ENCODE measurements around the gene TRMT11.
"Not testable (repeated sequence)": the region's sequence is repeated elsewhere in the genome, so short reads cannot be mapped to it uniquely, and the experiment has no call there.

TRMT11 gene

DNA sequence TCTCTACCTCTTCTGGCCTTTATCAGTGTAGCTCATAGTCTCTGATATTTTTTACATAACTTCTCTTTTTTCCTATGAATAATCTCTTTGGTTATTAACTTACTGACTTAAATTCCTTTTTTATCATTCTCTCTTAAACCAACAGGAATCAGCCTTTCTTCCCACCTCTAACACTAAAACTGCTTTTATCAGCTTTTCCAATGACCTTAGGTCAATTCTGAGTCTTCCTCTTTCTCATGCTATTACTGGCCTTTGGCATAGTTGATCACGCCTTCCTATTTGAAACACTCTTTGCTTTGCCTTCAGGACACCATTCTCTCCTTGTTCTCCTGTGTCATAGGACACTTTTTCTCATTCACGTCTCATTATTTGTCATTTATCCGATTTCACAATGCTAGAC, 37.9 kb upstream of the TRMT11 start:
- DNase-seq (ENCODE audit: low spot score) = no peak
- CTCF ChIA-PET = interaction anchor here (1.1 to 1.5 kb wide), 2 partner anchors 8 to 42 kb away, joined by 3 to 4 read pairs; partner anchors contain the start of gene HINT3
- H3K27ac ChIP-seq = no peak overlapping the region
- TF ChIP-seq, protein P1, sequence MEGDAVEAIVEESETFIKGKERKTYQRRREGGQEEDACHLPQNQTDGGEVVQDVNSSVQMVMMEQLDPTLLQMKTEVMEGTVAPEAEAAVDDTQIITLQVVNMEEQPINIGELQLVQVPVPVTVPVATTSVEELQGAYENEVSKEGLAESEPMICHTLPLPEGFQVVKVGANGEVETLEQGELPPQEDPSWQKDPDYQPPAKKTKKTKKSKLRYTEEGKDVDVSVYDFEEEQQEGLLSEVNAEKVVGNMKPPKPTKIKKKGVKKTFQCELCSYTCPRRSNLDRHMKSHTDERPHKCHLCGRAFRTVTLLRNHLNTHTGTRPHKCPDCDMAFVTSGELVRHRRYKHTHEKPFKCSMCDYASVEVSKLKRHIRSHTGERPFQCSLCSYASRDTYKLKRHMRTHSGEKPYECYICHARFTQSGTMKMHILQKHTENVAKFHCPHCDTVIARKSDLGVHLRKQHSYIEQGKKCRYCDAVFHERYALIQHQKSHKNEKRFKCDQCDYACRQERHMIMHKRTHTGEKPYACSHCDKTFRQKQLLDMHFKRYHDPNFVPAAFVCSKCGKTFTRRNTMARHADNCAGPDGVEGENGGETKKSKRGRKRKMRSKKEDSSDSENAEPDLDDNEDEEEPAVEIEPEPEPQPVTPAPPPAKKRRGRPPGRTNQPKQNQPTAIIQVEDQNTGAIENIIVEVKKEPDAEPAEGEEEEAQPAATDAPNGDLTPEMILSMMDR (conservative IDR thresholded peaks at IDR 0.05; ENCODE audit: low read depth) = no peak
- POLR2A ChIA-PET (ENCODE audit: low non-redundant PET) = no interaction called here

DNA sequence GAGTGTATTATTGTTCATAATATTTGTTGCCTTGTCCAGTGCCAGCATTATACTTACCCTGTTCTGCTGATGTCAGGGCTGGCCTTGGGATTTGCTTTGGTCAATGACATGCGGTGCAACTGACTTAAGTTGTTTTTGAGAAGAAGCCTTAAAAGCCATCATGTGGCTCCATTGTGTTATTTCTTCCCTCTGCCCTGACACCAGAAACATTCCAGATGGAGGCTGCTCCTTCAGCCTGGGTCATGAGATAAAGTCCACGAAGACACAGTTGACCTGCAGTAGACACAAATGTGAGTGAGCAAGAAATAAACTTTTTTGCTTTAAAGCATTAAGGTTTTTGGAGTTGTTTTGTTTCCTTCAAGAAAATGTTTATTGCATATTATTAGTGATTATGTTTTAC, 37.3 kb upstream of the TRMT11 start:
- TF ChIP-seq, protein P1 (conservative IDR thresholded peaks at IDR 0.05; ENCODE audit: low read depth) = no peak
- ChIA-PET CTCF (no interaction called here), POLR2A (ENCODE audit: low non-redundant PET) (no interaction called here)
- H3K27ac ChIP-seq = no peak overlapping the region
- DNase-seq (ENCODE audit: low spot score) = no peak

DNA sequence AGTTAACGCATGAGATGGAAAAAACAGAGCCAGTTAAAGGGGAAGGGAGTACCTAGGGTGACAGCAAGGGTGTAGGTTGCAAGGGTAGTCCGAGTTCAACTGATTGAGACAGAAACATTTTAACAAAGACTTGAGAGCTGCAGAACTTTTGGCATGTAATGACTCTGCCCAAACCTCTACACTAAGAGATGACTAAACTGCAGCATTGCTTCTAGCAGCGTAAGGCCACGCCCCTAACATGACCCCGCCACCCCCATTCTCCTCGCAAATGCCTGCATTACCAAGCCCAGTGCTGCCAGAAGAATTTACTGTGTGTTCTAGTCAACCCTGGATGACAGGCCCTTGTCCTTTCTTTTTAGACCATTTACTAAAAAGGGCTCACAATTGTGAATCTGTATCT, 36.0 kb upstream of the TRMT11 start:
- CTCF ChIA-PET = interaction anchor here (0.5 kb wide), 1 partner anchor 55 kb away, joined by 3 read pairs; no protein-coding TSS in a partner anchor
- POLR2A ChIA-PET (ENCODE audit: low non-redundant PET) = no interaction called here
- DNase-seq (ENCODE audit: low spot score) = peak; percentile 84
- TF ChIP-seq, protein P1 (conservative IDR thresholded peaks at IDR 0.05; ENCODE audit: low read depth) = no peak
- H3K27ac ChIP-seq = peak overlapping the region; percentile 79

GRCh38 chr6:125950716-125951115, 35.6 kb upstream of the TRMT11 start:
- POLR2A ChIA-PET (ENCODE audit: low non-redundant PET); DNase-seq (ENCODE audit: low spot score): not testable (repeated sequence)
- CTCF ChIA-PET = interaction anchor here (0.7 kb wide), 1 partner anchor 20 kb away, joined by 3 read pairs; no protein-coding TSS in a partner anchor
- peak overlapping the region; percentile 79 for H3K27ac ChIP-seq

GRCh38 chr6:125951323-125951722, 35.0 kb upstream of the TRMT11 start:
- DNase-seq (ENCODE audit: low spot score) = no peak
- TF ChIP-seq, protein P1 (conservative IDR thresholded peaks at IDR 0.05; ENCODE audit: low read depth) = no peak
- ChIA-PET POLR2A (ENCODE audit: low non-redundant PET) (no interaction called here), CTCF (interaction anchor here (0.6 to 0.7 kb wide), 2 partner anchors 19 to 977 kb away, joined by 3 read pairs; no protein-coding TSS in a partner anchor)
- no peak overlapping the region for H3K27ac ChIP-seq

GRCh38 chr6:125952764-125953501, 33.4 kb upstream of the TRMT11 start:
- H3K27ac ChIP-seq = peak overlapping the region; percentile 22
- ChIA-PET POLR2A (ENCODE audit: low non-redundant PET) (no interaction called here), CTCF (interaction anchor here (0.9 to 1.6 kb wide), 7 partner anchors 13 to 163 kb away, joined by 3 to 6 read pairs (median 4); partner anchors contain the start of gene NCOA7)
- no peak for DNase-seq (ENCODE audit: low spot score)
- TF ChIP-seq, protein P1 (conservative IDR thresholded peaks at IDR 0.05; ENCODE audit: low read depth) = no peak

DNA sequence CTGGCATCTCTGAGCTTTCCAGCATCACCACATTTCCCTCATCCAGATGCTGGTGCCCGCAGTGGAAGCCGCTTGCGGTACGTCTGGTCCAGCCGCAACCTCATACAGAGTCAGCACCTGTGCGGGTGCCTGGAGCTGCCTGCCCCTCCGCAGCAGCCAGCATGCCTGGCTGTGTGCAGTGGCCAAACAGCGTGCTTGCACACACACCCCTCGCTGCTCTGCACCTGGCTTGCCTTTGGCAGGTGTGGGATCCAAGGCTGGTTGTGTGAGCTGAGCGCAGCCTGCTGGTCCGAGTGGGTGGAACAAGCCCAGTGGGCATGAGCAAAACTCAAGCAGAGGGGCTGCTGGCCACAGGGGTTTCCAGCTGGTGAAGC, 32.9 kb upstream of the TRMT11 start:
- no peak for DNase-seq (ENCODE audit: low spot score)
- ChIA-PET CTCF (interaction anchor here (0.5 to 1.6 kb wide), 9 partner anchors 13 to 163 kb away, joined by 3 to 6 read pairs (median 4); partner anchors contain the start of gene NCOA7), POLR2A (ENCODE audit: low non-redundant PET) (no interaction called here)
- TF ChIP-seq, protein P1 (conservative IDR thresholded peaks at IDR 0.05; ENCODE audit: low read depth) = no peak; the same call in 1 of the 2 replicates
- H3K27ac ChIP-seq = peak overlapping the region; percentile 22

Data from RWPE1 (cell line).